OCI-LY1 (cell line): Measurements from ENCODE around the gene FHOD3.

Source experiments
- H2AFZ ChIP-seq: fragments of 200-600 bp; sonication (generic), shearing (Covaris generic); 2 replicates; pipeline ENCODE4 v1.6.0; 2014; ENCODE audit warnings: antibody characterized with exemption, mild to moderate bottlenecking, low read length
- H3F3A ChIP-seq: fragments of 200-600 bp; sonication (generic), shearing (Covaris generic); 2 replicates; pipeline ENCODE4 v1.6.0; 2014; ENCODE audit warnings: mild to moderate bottlenecking, antibody characterized with exemption, low read length, moderate library complexity; ENCODE audit not compliant: insufficient read depth
- H3K27ac ChIP-seq: fragments of 200-600 bp; sonication (generic); 2 replicates; pipeline ENCODE4 v1.5.1; 2014; ENCODE audit warnings: low read length, mixed run types, mild to moderate bottlenecking, low read depth; ENCODE audit not compliant: poor library complexity, severe bottlenecking
- H3K27me3 ChIP-seq: fragments of 200-600 bp; sonication (generic); 2 replicates; pipeline ENCODE4 v1.6.0; 2014; ENCODE audit warnings: antibody characterized with exemption, mild to moderate bottlenecking, low read length, moderate library complexity; ENCODE audit not compliant: insufficient read depth
- H3K36me3 ChIP-seq: fragments of 200-600 bp; sonication (generic); 2 replicates; pipeline ENCODE4 v1.6.1; 2014; ENCODE audit warnings: mild to moderate bottlenecking, antibody characterized with exemption, low read length, moderate library complexity, mixed read lengths; ENCODE audit not compliant: insufficient read depth
- H3K4me1 ChIP-seq: fragments of 200-600 bp; sonication (generic); 2 replicates; pipeline ENCODE4 v1.5.1; 2014; ENCODE audit warnings: mild to moderate bottlenecking, low read length, moderate library complexity; ENCODE audit not compliant: insufficient read depth, severe bottlenecking
- H3K4me2 ChIP-seq: fragments of 200-600 bp; sonication (generic), shearing (Covaris generic); 2 replicates; pipeline ENCODE4 v1.6.1; 2014; ENCODE audit warnings: low read length
- H3K4me3 ChIP-seq: fragments of 200-600 bp; sonication (generic); 2 replicates; pipeline ENCODE4 v1.5.1; 2014; ENCODE audit warnings: low read length, low read depth, mild to moderate bottlenecking, mixed read lengths; ENCODE audit not compliant: poor library complexity, severe bottlenecking
- H3K79me2 ChIP-seq: fragments of 200-600 bp; shearing (Covaris generic); 2 replicates; pipeline ENCODE4 v1.6.1; 2016; ENCODE audit warnings: mixed run types, low read length, mixed read lengths; ENCODE audit not compliant: insufficient read depth
- H3K9ac ChIP-seq: fragments of 200-600 bp; sonication (generic), shearing (Covaris generic); 2 replicates; pipeline ENCODE4 v1.6.1; 2014; ENCODE audit warnings: mild to moderate bottlenecking, low read length, mixed read lengths
- H3K9me2 ChIP-seq: fragments of 200-600 bp; sonication (generic), shearing (Covaris generic); 2 replicates; pipeline ENCODE4 v1.6.1; 2014; ENCODE audit warnings: low read depth, mild to moderate bottlenecking, low read length, mixed read lengths
- H3K9me3 ChIP-seq: fragments of 200-600 bp; shearing (Covaris generic); 2 replicates; pipeline ENCODE4 v1.6.1; 2014; ENCODE audit warnings: low read length, mixed read lengths
- H4K20me1 ChIP-seq: fragments of 200-600 bp; sonication (generic), shearing (Covaris generic); 2 replicates; pipeline ENCODE4 v1.6.0; 2016; ENCODE audit warnings: mild to moderate bottlenecking, low read length; ENCODE audit not compliant: insufficient read depth
- EZH2 ChIP-seq: fragments of 200-600 bp; sonication (generic), shearing (Covaris generic); IDR thresholded peaks from 2 replicates; pipeline ENCODE4 v1.8.0; 2017; ENCODE audit warnings: borderline replicate concordance, mixed run types, mild to moderate bottlenecking, antibody characterized with exemption, low read length, moderate library complexity, mixed read lengths
- TF ChIP-seq, protein P1 (sequence below): fragments of 200-600 bp; sonication (generic), shearing (Covaris generic); IDR thresholded peaks from 2 replicates; pipeline ENCODE4 v1.5.1; 2017; ENCODE audit warnings: mild to moderate bottlenecking, antibody characterized with exemption, low read length, moderate library complexity, mixed read lengths

Gene FHOD3

DNA sequence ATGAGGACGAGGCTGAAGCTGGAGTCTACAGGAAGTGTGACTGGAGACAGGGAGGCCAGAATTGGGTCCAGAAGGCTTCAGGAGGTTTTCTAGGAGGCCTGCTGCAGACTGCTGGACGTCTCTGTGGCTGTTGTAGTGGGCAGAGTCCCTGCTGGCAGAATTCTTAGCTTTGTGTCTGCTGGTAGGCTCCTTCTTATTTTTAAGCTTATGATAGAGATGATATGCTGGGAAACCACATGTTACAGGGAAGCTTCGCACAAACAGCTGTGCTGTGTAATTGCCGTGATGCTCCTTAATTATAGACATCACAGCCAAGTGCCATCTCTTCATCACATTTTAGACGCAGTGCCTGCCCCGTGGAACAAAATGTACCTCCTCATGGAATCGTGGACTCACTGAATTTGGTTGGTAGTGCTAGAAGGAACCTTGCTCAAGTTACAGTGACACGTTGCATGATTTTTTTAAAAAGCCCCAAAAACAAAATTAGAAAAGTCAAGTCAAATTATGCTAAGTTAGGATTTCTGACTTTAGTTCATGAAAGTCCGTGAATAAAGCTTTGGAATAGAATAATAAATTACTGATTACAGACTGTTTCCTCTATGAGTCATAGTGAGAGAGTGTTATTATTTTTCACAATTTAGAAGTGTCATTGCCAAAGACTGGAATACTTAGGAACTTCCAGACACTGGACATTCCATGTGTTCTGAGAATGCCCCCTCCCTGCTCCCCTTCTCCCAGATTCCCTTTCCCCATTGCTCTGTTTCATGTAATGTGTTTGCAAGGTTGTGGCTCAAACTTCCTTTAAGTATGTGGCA is 144.1 kb downstream of the FHOD3 start:
- H3K9me3 ChIP-seq: no peaks in the 10 kb centered on the region
- no peaks in the 10 kb centered on the region for H3K36me3 ChIP-seq
- H3F3A ChIP-seq: no peaks in the 10 kb centered on the region
- H4K20me1 ChIP-seq: no peaks in the 10 kb centered on the region
- H3K4me1 ChIP-seq: no peaks in the 10 kb centered on the region
- H3K4me3 ChIP-seq: no peak overlapping the region
- no peaks in the 10 kb centered on the region for H3K79me2 ChIP-seq
- no peaks in the 10 kb centered on the region for H3K27me3 ChIP-seq
- no peak overlapping the region for H3K4me2 ChIP-seq
- no peak for TF ChIP-seq EZH2
- TF ChIP-seq, protein P1, sequence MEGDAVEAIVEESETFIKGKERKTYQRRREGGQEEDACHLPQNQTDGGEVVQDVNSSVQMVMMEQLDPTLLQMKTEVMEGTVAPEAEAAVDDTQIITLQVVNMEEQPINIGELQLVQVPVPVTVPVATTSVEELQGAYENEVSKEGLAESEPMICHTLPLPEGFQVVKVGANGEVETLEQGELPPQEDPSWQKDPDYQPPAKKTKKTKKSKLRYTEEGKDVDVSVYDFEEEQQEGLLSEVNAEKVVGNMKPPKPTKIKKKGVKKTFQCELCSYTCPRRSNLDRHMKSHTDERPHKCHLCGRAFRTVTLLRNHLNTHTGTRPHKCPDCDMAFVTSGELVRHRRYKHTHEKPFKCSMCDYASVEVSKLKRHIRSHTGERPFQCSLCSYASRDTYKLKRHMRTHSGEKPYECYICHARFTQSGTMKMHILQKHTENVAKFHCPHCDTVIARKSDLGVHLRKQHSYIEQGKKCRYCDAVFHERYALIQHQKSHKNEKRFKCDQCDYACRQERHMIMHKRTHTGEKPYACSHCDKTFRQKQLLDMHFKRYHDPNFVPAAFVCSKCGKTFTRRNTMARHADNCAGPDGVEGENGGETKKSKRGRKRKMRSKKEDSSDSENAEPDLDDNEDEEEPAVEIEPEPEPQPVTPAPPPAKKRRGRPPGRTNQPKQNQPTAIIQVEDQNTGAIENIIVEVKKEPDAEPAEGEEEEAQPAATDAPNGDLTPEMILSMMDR: no peak
- no peak overlapping the region for H3K9ac ChIP-seq
- no peak overlapping the region for H2AFZ ChIP-seq
- H3K27ac ChIP-seq: no peak overlapping the region
- no peaks in the 10 kb centered on the region for H3K9me2 ChIP-seq

DNA sequence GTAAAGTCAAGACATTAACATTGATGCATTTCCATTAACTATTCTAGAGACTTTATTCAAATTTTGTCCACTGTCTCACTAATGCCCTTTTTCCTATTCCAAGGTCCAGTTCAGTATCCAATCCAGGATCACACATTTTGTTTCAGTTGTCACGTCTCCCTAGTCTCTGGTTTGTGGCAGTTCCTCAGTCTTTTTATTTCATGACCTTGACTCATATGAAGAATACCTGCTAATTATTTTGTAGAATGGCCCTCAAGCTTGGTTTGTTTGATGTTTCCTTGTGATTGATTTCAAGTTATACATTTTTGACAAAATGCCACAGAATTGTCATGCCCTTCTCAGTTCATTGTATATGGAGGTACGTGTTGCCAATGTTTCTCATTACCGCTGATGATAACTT is 145.2 kb downstream of the FHOD3 start:
- Histone ChIP-seq H2AFZ (no peak overlapping the region), H3K9me3 (no peaks in the 10 kb centered on the region), H4K20me1 (no peaks in the 10 kb centered on the region), H3F3A (no peaks in the 10 kb centered on the region), H3K4me1 (no peaks in the 10 kb centered on the region), H3K4me3 (no peak overlapping the region), H3K9ac (no peak overlapping the region), H3K27ac (no peak overlapping the region), H3K79me2 (no peaks in the 10 kb centered on the region), H3K36me3 (no peaks in the 10 kb centered on the region), H3K9me2 (no peaks in the 10 kb centered on the region), H3K4me2 (no peak overlapping the region), H3K27me3 (no peaks in the 10 kb centered on the region)
- TF ChIP-seq EZH2: no peak
- TF ChIP-seq, protein P1: no peak

DNA sequence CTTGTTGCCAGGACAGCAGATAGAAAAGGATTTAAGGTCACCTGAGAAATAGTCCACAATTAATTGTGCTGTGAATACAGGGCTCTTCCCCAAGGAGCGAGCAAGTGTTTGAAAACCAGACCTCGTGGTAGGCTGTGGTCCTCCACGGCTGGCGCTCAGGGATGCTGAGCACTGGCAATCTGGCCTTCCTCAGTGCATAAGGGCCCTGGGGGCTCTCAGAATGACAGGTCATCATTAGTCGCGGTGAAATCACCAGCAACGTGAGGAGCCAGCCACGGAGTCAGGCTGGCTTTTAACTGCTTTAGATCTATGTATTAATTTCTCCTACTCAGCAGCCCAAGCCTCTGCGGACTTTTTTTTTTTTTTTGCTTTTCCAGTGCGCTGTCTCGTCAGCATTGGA is 148.5 kb downstream of the FHOD3 start:
- Histone ChIP-seq H3F3A (no peaks in the 10 kb centered on the region), H3K4me1 (no peaks in the 10 kb centered on the region), H3K27ac (no peak overlapping the region), H2AFZ (no peak overlapping the region), H3K79me2 (no peaks in the 10 kb centered on the region), H3K9me2 (no peaks in the 10 kb centered on the region), H4K20me1 (no peaks in the 10 kb centered on the region), H3K9me3 (no peaks in the 10 kb centered on the region), H3K9ac (no peak overlapping the region), H3K4me2 (no peak overlapping the region), H3K27me3 (no peaks in the 10 kb centered on the region), H3K4me3 (no peak overlapping the region), H3K36me3 (no peaks in the 10 kb centered on the region)
- TF ChIP-seq EZH2: no peak
- TF ChIP-seq, protein P1: no peak
